ENCODE results near the gene TMEM213.
"Not testable (repeated sequence)": the region's sequence is repeated elsewhere in the genome, so short reads cannot be mapped to it uniquely, and the experiment has no call there.

Gene TMEM213

GRCh38 chr7:138798836-138799235 lies 1.0 kb downstream of the TMEM213 start:
- DNase-seq = no peak

DNA sequence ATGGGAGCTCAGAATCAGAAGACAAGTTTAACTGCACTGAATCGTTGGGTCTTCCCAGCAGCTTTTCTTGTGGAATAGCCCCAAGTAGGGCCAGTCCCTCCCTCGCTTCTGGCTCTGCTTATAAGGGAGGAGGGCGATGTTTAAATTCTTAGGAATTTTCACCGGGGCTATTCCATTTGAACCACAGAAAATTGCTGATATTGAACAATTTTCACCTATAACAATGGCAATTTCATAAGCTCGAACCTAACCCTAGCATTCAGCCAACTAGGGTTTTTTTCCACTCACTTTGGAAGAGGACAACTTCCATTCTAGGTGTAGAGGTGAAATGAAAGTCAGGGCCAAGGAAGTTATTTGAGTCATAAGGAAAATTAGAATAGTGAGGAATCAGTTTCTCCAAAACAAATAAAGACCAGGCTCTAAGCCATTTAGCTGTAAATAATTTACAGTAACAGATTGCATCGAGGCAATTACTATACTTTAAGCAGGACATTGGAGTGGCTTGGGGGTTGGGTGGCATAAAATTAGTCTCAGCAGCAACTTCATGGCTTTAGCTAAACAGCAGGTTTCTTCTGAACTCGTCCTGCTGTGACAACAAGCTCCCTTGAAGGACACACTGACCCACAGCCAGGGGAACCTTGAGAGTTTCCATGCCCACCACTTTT lies 1.7 kb downstream of the TMEM213 start:
- no peak for DNase-seq

DNA sequence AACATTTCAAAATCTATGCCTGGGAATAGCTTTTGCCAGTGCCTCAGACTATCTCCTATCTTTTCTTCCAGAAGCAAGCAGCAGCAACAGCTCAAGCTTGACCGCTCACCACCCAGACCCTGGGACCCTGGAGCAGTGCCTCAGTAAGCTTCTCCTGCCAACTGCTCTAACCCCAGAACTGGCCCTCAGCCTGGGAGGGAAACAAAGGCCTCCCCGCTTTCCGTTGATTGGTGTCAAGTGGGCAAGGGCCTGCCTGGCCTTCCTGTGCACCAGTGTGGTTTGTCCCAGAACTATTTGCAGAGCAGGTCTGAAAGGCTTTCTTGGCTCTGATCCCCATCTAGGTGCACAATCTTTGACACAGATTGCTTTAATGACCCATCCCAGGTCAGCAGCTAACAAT lies 3.5 kb downstream of the TMEM213 start:
- DNase-seq = no peak

DNA sequence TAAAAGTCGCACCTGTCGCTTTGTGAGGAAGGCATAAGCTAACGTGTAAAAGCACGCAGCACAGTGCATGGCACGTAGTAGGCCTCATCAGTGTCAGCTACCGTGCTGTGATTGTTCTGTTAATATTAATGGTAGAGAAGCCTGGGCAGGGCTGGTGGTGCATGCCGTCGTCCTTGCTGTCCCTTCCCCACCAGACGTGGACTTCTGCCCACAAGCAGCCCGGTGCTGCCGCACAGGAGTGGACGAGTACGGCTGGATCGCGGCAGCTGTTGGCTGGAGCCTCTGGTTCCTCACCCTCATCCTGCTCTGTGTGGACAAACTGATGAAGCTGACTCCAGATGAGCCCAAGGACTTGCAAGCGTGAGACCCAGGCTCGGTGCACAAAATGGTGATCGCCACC lies 4.9 kb downstream of the TMEM213 start:
- DNase-seq = no peak

DNA sequence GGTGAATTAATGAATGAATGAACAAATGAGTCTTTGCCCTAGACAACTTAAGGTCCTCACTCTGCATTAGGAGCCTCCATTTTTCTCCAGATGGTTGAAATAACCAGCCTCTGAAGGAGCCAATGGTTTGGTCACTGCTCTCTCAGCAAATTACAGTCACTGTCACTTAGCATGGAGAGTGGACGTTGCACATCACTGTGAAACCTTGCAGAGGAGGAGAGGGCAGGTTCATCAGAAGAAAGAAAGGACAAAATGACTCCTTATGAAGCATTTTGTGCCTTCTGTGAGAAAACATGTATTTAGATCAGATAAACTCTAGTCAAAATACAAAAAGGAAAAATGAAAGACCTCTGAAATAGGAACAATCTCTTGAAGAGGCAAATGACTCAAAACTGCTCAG lies 6.8 kb downstream of the TMEM213 start:
- DNase-seq = no peak

GRCh38 chr7:138809346-138809745 lies 11.6 kb downstream of the TMEM213 start:
- DNase-seq = no peak

GRCh38 chr7:138811327-138811726 lies 13.5 kb downstream of the TMEM213 start:
- DNase-seq = not testable (repeated sequence)

DNA sequence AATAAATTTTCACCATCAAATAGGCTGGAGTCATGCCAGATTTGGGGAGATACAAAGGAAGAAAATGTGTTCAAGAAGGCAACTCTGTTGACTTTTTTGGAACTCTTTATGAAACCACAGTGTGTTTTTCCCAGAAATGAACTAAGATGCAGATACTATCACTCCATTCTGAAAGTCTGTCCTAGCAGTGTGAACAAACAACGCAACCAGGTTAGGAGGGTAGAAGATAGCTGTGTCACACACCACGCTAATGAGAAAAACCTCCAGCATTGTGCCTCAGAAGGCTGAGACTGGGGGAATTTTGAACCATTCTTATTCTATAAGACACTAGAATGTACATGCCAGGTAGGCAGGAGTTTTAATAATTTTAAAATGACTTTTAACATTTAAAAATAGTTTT lies 16.2 kb downstream of the TMEM213 start:
- DNase-seq = no peak

- DNase-seq = no peak
Measured at GRCh38 chr7:138814816-138815332, 17.1 kb downstream of the TMEM213 start.

GRCh38 chr7:138816650-138817049 lies 18.9 kb downstream of the TMEM213 start:
- DNase-seq = no peak

- no peak for DNase-seq
Measured at GRCh38 chr7:138819625-138820024, 21.8 kb downstream of the TMEM213 start.

GRCh38 chr7:138821912-138822311 lies 24.1 kb downstream of the TMEM213 start:
- DNase-seq = no peak

GRCh38 chr7:138822867-138823535 lies 25.2 kb downstream of the TMEM213 start:
- DNase-seq = no peak

- DNase-seq = no peak
Measured at GRCh38 chr7:138825049-138825721, 27.4 kb downstream of the TMEM213 start.

DNA sequence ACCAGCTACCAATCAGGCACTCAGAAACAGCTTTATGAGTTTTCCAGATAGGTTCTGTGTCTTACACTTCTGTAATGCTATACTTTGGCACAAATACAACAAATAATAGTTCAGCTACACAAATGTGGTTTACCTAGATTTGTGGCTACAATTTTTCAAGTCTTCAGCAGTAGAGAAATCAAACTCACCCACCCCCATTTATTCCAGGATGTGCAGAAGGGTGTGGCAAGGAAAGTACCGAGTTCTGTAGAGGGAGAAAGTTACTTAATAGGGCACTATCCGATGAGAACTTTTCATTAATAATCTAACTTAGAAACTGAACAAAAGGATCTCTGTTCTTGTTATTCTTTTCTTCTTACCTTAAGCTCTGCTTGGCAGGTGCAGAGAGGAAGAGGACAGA lies 30.5 kb downstream of the TMEM213 start:
- no peak for DNase-seq

- no peak for DNase-seq
Measured at GRCh38 chr7:138829335-138829734, 31.5 kb downstream of the TMEM213 start.

GRCh38 chr7:138832966-138833365 lies 35.2 kb downstream of the TMEM213 start:
- no peak for DNase-seq

DNA sequence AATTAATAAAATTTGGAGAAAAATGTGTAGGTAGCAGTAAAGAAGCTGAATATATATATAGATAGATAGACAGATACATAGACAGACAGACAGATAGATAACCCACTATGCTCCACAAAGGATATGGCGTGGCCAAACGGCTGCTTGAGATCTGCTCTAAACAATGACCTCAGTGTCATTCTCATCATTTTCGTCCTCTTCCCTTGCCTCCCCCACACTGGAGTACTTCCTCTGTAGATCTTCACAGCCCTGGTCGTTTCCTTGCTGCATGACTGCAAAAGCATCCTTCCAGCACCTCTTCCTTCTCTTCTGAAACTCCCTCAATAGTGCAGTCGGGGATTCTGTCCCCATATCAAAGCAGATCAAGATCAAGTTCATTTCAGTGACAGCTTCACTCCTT lies 35.8 kb downstream of the TMEM213 start:
- no peak for DNase-seq

DNA sequence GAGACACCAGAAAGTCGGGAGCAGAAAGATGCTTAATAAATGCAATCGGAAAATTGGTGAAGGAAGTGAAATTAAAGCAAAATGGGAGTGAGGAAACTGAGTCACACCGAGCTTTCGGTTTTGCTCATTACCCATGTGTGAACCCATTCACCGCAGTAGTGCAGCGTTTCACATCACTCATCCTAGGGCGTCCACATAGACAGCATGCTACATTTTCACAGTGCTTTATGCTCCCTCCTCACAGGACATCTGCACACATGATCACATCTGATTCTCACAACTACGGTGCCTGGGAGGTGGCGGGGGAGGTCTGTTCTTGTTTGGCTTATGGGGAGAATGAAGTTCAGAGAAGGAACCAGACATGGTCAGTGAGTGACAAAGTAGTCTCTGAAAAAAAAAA lies 36.8 kb downstream of the TMEM213 start:
- DNase-seq = no peak

DNA sequence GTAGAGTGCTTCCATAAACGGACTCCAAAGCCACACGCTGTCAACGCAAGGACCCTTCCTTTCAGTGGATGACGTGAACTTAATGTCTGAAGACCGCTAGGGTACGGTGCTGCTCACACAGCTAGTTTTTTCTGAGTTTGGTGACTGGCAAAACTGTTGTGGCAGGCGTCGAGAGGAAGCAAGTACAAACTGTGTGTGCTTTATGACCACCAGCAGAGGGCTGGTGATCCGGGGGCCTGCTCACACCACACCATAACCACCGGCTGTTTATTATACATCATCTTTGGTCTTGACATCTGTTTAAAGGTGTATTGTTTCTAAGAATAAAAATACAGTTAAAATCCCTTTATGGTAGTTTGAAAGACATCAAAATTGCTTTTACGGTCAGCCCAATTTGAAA lies 37.3 kb downstream of the TMEM213 start:
- no peak for DNase-seq

GRCh38 chr7:138837627-138838026 lies 39.8 kb downstream of the TMEM213 start:
- no peak for DNase-seq

- DNase-seq = no peak
Measured at GRCh38 chr7:138838166-138838565, 40.4 kb downstream of the TMEM213 start.

DNA sequence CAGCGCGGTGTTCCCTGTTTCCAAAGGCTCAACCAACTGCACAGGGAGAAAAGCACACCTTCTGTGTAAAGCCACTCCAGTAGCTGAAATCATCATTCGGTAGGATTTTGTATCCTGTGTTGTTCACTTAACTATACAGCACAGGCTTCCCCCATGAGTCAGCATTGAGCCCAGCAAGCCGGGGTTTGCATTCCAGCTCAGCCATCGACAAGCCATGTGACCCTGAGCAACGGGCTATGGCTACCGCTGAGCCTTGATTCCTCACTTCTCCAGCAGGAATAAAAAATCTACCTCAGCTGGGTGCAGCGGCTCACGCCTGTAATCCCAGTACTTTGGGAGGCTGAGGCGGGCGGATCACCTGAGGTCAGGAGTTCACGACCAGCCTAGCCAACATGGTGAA lies 44.3 kb downstream of the TMEM213 start:
- DNase-seq = no peak

Measured in CD4-positive, alpha-beta T cell treated with Interleukin-15 for 1 hour (primary cell).